KMS-11 (cell line): ENCODE measurements around the gene SLC35G1.

ENCODE experiments used
- H2AFZ ChIP-seq: fragments of 200-600 bp; sonication (generic); 2 replicates; pipeline ENCODE4 v1.6.1; 2016; ENCODE audit warnings: antibody characterized with exemption, mixed run types, low read depth
- H3K27ac ChIP-seq: fragments of 200-600 bp; sonication (generic); 2 replicates; pipeline ENCODE4 v1.6.1; 2016; ENCODE audit warnings: mild to moderate bottlenecking, mixed run types
- H3K27me3 ChIP-seq: fragments of 200-600 bp; sonication (generic); 2 replicates; pipeline ENCODE4 v1.6.1; 2017; ENCODE audit warnings: mild to moderate bottlenecking, low read depth, mixed run types, moderate library complexity; ENCODE audit not compliant: insufficient read depth
- H3K36me3 ChIP-seq: fragments of 200-600 bp; sonication (generic); 2 replicates; pipeline ENCODE4 v1.6.1; 2017; ENCODE audit warnings: mild to moderate bottlenecking, mixed run types; ENCODE audit not compliant: insufficient read depth
- H3K4me1 ChIP-seq: fragments of 200-600 bp; sonication (generic); 2 replicates; pipeline ENCODE4 v1.6.1; 2016; ENCODE audit warnings: mild to moderate bottlenecking, low read depth, mixed run types; ENCODE audit not compliant: poor library complexity, severe bottlenecking
- H3K4me2 ChIP-seq: fragments of 200-600 bp; sonication (generic); 2 replicates; pipeline ENCODE4 v1.7.0; 2016; ENCODE audit warnings: mild to moderate bottlenecking, mixed run types
- H3K4me3 ChIP-seq: fragments of 200-600 bp; sonication (generic); IDR thresholded peaks from 2 replicates; pipeline ENCODE4 v1.6.1; 2017; ENCODE audit warnings: low read depth, low read length, mixed read lengths; ENCODE audit not compliant: insufficient read depth
- H3K79me2 ChIP-seq: fragments of 200-600 bp; sonication (generic); 2 replicates; pipeline ENCODE4 v1.6.1; 2016; ENCODE audit warnings: low read depth, mixed run types; ENCODE audit not compliant: insufficient read depth
- H3K9ac ChIP-seq: fragments of 200-600 bp; sonication (generic); 2 replicates; pipeline ENCODE4 v1.6.1; 2016; ENCODE audit warnings: mild to moderate bottlenecking, mixed run types
- H4K20me1 ChIP-seq: fragments of 200-600 bp; sonication (generic); 2 replicates; pipeline ENCODE4 v1.6.1; 2016; ENCODE audit warnings: mild to moderate bottlenecking, mixed run types; ENCODE audit not compliant: insufficient read depth
- CTCF ChIP-seq: fragments of 200-600 bp; sonication (generic); conservative IDR thresholded peaks from 2 replicates; pipeline ENCODE4 v1.6.1; 2017; ENCODE audit warnings: low read depth, mild to moderate bottlenecking, antibody characterized with exemption, low read length, moderate library complexity, mixed read lengths

The SLC35G1 gene

GRCh38 chr10:93907059-93907458 lies 13.3 kb downstream of the SLC35G1 start:
- Histone ChIP-seq H3K36me3 (no peaks in the 10 kb centered on the region), H3K27ac (no peak overlapping the region), H3K79me2 (no peaks in the 10 kb centered on the region), H3K27me3 (no peaks in the 10 kb centered on the region), H3K4me2 (no peak overlapping the region), H3K4me1 (no peaks in the 10 kb centered on the region), H3K9ac (no peak overlapping the region), H4K20me1 (no peaks in the 10 kb centered on the region), H2AFZ (no peak overlapping the region), H3K4me3 (no peak overlapping the region)
- no peak for TF ChIP-seq CTCF

GRCh38 chr10:93911866-93912265 lies 18.1 kb downstream of the SLC35G1 start:
- Histone ChIP-seq H3K36me3 (no peaks in the 10 kb centered on the region), H3K27ac (no peak overlapping the region), H3K9ac (no peak overlapping the region), H3K4me1 (no peaks in the 10 kb centered on the region), H3K4me2 (no peak overlapping the region), H2AFZ (no peak overlapping the region), H3K4me3 (no peak overlapping the region), H3K79me2 (no peaks in the 10 kb centered on the region), H3K27me3 (no peaks in the 10 kb centered on the region), H4K20me1 (no peaks in the 10 kb centered on the region)
- no peak for TF ChIP-seq CTCF

GRCh38 chr10:93912444-93912843 lies 18.7 kb downstream of the SLC35G1 start:
- Histone ChIP-seq H3K27ac (no peak overlapping the region), H3K4me2 (no peak overlapping the region), H3K27me3 (no peaks in the 10 kb centered on the region), H3K9ac (no peak overlapping the region), H2AFZ (no peak overlapping the region), H3K4me1 (no peaks in the 10 kb centered on the region), H3K4me3 (no peak overlapping the region), H4K20me1 (no peaks in the 10 kb centered on the region), H3K79me2 (no peaks in the 10 kb centered on the region), H3K36me3 (no peaks in the 10 kb centered on the region)
- no peak for TF ChIP-seq CTCF

- Histone ChIP-seq H3K27ac (no peak overlapping the region), H4K20me1 (no peaks in the 10 kb centered on the region), H3K36me3 (no peaks in the 10 kb centered on the region), H2AFZ (no peak overlapping the region), H3K4me1 (no peaks in the 10 kb centered on the region), H3K27me3 (no peaks in the 10 kb centered on the region), H3K4me3 (no peak overlapping the region), H3K4me2 (no peak overlapping the region), H3K79me2 (no peaks in the 10 kb centered on the region), H3K9ac (no peak overlapping the region)
- TF ChIP-seq CTCF, result no peak
These were observed 19.9 kb downstream of the SLC35G1 start for GRCh38 chr10:93913706-93914105.

- no peak overlapping the region for H3K27ac ChIP-seq
- no peak overlapping the region for H3K9ac ChIP-seq
- no peaks in the 10 kb centered on the region for H3K27me3 ChIP-seq
- no peaks in the 10 kb centered on the region for H3K79me2 ChIP-seq
- no peak overlapping the region for H2AFZ ChIP-seq
- H3K36me3 ChIP-seq, result no peaks in the 10 kb centered on the region
- no peak for TF ChIP-seq CTCF
- no peak overlapping the region for H3K4me2 ChIP-seq
- H3K4me1 ChIP-seq, result no peaks in the 10 kb centered on the region
- no peaks in the 10 kb centered on the region for H4K20me1 ChIP-seq
- H3K4me3 ChIP-seq, result no peak overlapping the region
These were observed 21.8 kb downstream of the SLC35G1 start for GRCh38 chr10:93915598-93915997.
